ENCODE data around the gene RAD21L1. TPM values are rescaled to one million over a fixed set of nuclear protein-coding genes. Genes with fewer than 3 reads are reported as not detected.

RAD21L1 gene
- total and polyA plus RNA-seq, 4 donors, result not detected

GRCh38 chr20:1190847-1191246, 35.0 kb upstream of the RAD21L1 start:
- Histone ChIP-seq H3K36me3 (ENCODE audit: control insufficient read depth in 4 of 4, insufficient read depth in 3 of 4, low read depth in 1 of 4, low read length in 3 of 4) (no peaks in the 10 kb centered on the region), H3K9ac (ENCODE audit: low read depth in 1 of 2, low read length in 2 of 2) (no peak overlapping the region), H3K9me3 (ENCODE audit: control insufficient read depth in 4 of 4, low read length in 3 of 4) (no peaks in the 10 kb centered on the region), H3K4me3 (ENCODE audit: low read depth in 1 of 3, low read length in 3 of 3) (no peak overlapping the region), H3K27ac (ENCODE audit: low read depth in 1 of 2, low read length in 2 of 2) (no peak overlapping the region), H3K27me3 (ENCODE audit: control insufficient read depth in 4 of 4, insufficient read depth in 4 of 4, low read length in 3 of 4) (no peaks in the 10 kb centered on the region), H3K4me1 (ENCODE audit: control insufficient read depth in 4 of 4, insufficient read depth in 4 of 4, low read length in 3 of 4) (peaks cover 13 to 32% (median 29%) of the 10 kb centered on the region in 4 donors)
- 86% methylated on average over 3 of the region's 3 CpGs for WGBS
- TF ChIP-seq MAX (IDR thresholded peaks at IDR 0.05) (no peak), NR2F2 (IDR thresholded peaks at IDR 0.05) (no peak), JUND (IDR thresholded peaks at IDR 0.05) (no peak), EGR1 (IDR thresholded peaks at IDR 0.05; ENCODE audit: low read depth in 2 of 2) (no peak), HNF4G (IDR thresholded peaks at IDR 0.05) (no peak), RAD21 (IDR thresholded peaks at IDR 0.05) (no peak), HNF4A (conservative IDR thresholded peaks at IDR 0.05) (no peak), YY1 (IDR thresholded peaks at IDR 0.05) (no peak), RXRA (IDR thresholded peaks at IDR 0.05) (no peak), FOXA1 (IDR thresholded peaks at IDR 0.05) (no peak), CTCF (IDR thresholded peaks at IDR 0.05; ENCODE audit: low read depth, low read length, missing input control) (no peak), REST (IDR thresholded peaks at IDR 0.05) (no peak), TAF1 (conservative IDR thresholded peaks at IDR 0.05) (no peak), GABPA (IDR thresholded peaks at IDR 0.05 in 1 of 2, conservative IDR thresholded peaks at IDR 0.05 in 1 of 2) (no peak)
- no peak for DNase-seq (ENCODE audit: low spot score)

- no peak for DNase-seq (ENCODE audit: low spot score)
- H3K9ac ChIP-seq (ENCODE audit: low read depth in 1 of 2, low read length in 2 of 2), result no peak overlapping the region
- no peaks in the 10 kb centered on the region for H3K27me3 ChIP-seq (ENCODE audit: control insufficient read depth in 4 of 4, insufficient read depth in 4 of 4, low read length in 3 of 4)
- H3K36me3 ChIP-seq (ENCODE audit: control insufficient read depth in 4 of 4, insufficient read depth in 3 of 4, low read depth in 1 of 4, low read length in 3 of 4), result no peaks in the 10 kb centered on the region
- no peaks in the 10 kb centered on the region for H3K9me3 ChIP-seq (ENCODE audit: control insufficient read depth in 4 of 4, low read length in 3 of 4)
- 93% methylated on average over 3 of the region's 3 CpGs for WGBS
- H3K27ac ChIP-seq (ENCODE audit: low read depth in 1 of 2, low read length in 2 of 2), result no peak overlapping the region
- peaks cover 10 to 27% (median 24%) of the 10 kb centered on the region in 4 donors for H3K4me1 ChIP-seq (ENCODE audit: control insufficient read depth in 4 of 4, insufficient read depth in 4 of 4, low read length in 3 of 4)
- no peak overlapping the region for H3K4me3 ChIP-seq (ENCODE audit: low read depth in 1 of 3, low read length in 3 of 3)
- no peak for TF ChIP-seq GABPA (IDR thresholded peaks at IDR 0.05 in 1 of 2, conservative IDR thresholded peaks at IDR 0.05 in 1 of 2)
- no peak for TF ChIP-seq HNF4A (conservative IDR thresholded peaks at IDR 0.05)
- no peak for TF ChIP-seq EGR1 (IDR thresholded peaks at IDR 0.05; ENCODE audit: low read depth in 2 of 2)
- TF ChIP-seq YY1 (IDR thresholded peaks at IDR 0.05), result no peak
- no peak for TF ChIP-seq ATF3 (IDR thresholded peaks at IDR 0.05)
- no peak for TF ChIP-seq FOXA1 (IDR thresholded peaks at IDR 0.05)
- no peak for TF ChIP-seq ZBTB33 (IDR thresholded peaks at IDR 0.05)
- TF ChIP-seq SP1 (IDR thresholded peaks at IDR 0.05), result no peak
- no peak for TF ChIP-seq FOXA2 (IDR thresholded peaks at IDR 0.05)
- no peak for TF ChIP-seq TAF1 (conservative IDR thresholded peaks at IDR 0.05)
- TF ChIP-seq JUND (IDR thresholded peaks at IDR 0.05), result no peak
- no peak for TF ChIP-seq RXRA (IDR thresholded peaks at IDR 0.05)
- no peak for TF ChIP-seq NR2F2 (IDR thresholded peaks at IDR 0.05)
- no peak for TF ChIP-seq HNF4G (IDR thresholded peaks at IDR 0.05)
- TF ChIP-seq MAX (IDR thresholded peaks at IDR 0.05), result no peak
- TF ChIP-seq RAD21 (IDR thresholded peaks at IDR 0.05), result no peak
- no peak for TF ChIP-seq CTCF (IDR thresholded peaks at IDR 0.05; ENCODE audit: low read depth, low read length, missing input control)
Measured at GRCh38 chr20:1191299-1191698, 34.5 kb upstream of the RAD21L1 start.

Measured in liver (tissue), 9 donors.